Erythroblast (primary cell): ENCODE results near the gene PDGFD.

ENCODE experiments used
- GATA1 ChIP-seq: IDR thresholded peaks from 2 replicates; pipeline ENCODE4 v1.6.1; 2011; ENCODE audit warnings: low read depth, mild to moderate bottlenecking, control low read depth, low read length, moderate library complexity
- POLR2A ChIP-seq: IDR thresholded peaks from 2 replicates; pipeline ENCODE4 v1.6.1; 2011; ENCODE audit warnings: mild to moderate bottlenecking, low read length

- TF ChIP-seq POLR2A, result no peak
- no peak for TF ChIP-seq GATA1
These were observed 301.2 kb downstream of the PDGFD start for GRCh38 chr11:103862802-103863174.
